ENCODE data around the gene RASA2.

The RASA2 gene, protein sequence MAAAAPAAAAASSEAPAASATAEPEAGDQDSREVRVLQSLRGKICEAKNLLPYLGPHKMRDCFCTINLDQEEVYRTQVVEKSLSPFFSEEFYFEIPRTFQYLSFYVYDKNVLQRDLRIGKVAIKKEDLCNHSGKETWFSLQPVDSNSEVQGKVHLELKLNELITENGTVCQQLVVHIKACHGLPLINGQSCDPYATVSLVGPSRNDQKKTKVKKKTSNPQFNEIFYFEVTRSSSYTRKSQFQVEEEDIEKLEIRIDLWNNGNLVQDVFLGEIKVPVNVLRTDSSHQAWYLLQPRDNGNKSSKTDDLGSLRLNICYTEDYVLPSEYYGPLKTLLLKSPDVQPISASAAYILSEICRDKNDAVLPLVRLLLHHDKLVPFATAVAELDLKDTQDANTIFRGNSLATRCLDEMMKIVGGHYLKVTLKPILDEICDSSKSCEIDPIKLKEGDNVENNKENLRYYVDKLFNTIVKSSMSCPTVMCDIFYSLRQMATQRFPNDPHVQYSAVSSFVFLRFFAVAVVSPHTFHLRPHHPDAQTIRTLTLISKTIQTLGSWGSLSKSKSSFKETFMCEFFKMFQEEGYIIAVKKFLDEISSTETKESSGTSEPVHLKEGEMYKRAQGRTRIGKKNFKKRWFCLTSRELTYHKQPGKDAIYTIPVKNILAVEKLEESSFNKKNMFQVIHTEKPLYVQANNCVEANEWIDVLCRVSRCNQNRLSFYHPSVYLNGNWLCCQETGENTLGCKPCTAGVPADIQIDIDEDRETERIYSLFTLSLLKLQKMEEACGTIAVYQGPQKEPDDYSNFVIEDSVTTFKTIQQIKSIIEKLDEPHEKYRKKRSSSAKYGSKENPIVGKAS

DNA sequence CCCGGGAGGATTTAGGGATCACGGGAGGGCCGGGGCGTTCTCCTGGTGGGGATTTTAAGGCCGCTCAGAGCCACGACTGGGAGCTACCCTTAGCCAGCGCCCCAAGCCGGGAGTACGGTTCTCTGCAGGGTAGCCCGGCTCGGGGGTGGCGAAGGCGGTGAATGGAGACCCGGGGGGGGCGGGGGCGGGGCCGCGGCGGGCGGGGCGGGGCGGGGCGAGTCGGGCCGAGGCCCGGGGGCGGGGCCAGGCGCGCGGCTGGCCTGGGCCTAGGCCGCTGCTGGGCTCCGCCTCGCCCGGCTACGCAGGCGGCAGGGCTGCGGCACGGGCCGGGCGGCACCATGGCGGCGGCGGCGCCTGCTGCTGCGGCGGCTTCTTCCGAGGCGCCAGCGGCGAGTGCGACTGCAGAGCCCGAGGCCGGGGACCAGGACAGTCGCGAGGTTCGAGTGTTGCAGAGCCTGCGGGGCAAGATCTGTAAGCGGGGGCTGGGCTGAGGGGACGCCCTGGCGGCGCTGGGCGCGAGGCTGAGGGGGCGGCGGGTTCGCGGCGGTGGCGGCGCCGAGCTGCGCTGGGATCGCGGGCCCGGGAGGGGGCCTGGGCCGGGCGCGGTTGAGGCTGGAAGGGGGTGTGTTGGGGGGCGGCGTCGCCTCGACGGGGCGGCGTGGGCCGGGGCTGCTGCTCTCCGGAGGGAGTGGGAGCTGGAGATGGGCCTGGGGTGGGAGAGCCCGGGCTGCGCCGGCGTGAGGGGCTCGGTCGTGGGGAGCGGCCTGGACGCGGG lies at the start of gene RASA2:
RASA2 (plus strand) TSS at position 282 of the 775 bp plus-strand sequence; CDS start at position 339, 57 bp downstream.
- H3K9ac ChIP-seq (ENCODE audit: low read length) = peak within 1 kb of the TSS; percentile 94
- peak within 1 kb of the TSS; percentile 92 for H3K27ac ChIP-seq (ENCODE audit: low read length)
- no peaks in the 10 kb centered on the region for H3K9me3 ChIP-seq (replicated peaks; ENCODE audit: insufficient read depth, low read length)
- DNase-seq = peak; percentile 82
- peaks cover 36% of the 10 kb centered on the region for H3K4me1 ChIP-seq (ENCODE audit: low read length)
- H2AFZ ChIP-seq (ENCODE audit: low read length) = peak within 1 kb of the TSS; percentile 57; the same call in 1 of the 2 replicates
- peaks cover 46% of the 10 kb centered on the region for H3K79me2 ChIP-seq (ENCODE audit: low read length)
- no peaks in the 10 kb centered on the region for H4K20me1 ChIP-seq (ENCODE audit: insufficient read depth, low read length)
- H3K4me3 ChIP-seq (ENCODE audit: low read length) = peak within 1 kb of the TSS; percentile 68
- TF ChIP-seq EZH2 (optimal IDR thresholded peaks at IDR 0.05; ENCODE audit: low read depth, low read length) = no peak
- TF ChIP-seq, protein P1, sequence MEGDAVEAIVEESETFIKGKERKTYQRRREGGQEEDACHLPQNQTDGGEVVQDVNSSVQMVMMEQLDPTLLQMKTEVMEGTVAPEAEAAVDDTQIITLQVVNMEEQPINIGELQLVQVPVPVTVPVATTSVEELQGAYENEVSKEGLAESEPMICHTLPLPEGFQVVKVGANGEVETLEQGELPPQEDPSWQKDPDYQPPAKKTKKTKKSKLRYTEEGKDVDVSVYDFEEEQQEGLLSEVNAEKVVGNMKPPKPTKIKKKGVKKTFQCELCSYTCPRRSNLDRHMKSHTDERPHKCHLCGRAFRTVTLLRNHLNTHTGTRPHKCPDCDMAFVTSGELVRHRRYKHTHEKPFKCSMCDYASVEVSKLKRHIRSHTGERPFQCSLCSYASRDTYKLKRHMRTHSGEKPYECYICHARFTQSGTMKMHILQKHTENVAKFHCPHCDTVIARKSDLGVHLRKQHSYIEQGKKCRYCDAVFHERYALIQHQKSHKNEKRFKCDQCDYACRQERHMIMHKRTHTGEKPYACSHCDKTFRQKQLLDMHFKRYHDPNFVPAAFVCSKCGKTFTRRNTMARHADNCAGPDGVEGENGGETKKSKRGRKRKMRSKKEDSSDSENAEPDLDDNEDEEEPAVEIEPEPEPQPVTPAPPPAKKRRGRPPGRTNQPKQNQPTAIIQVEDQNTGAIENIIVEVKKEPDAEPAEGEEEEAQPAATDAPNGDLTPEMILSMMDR (IDR thresholded peaks at IDR 0.05; ENCODE audit: low read length) = no peak
- TF ChIP-seq EZH2phosphoT487 (IDR thresholded peaks at IDR 0.05; ENCODE audit: low read length) = no peak
- H3F3A ChIP-seq (ENCODE audit: insufficient read depth, low read length) = peaks cover 27% of the 10 kb centered on the region
- H3K36me3 ChIP-seq (replicated peaks; ENCODE audit: insufficient read depth, low read length) = peaks cover 7% of the 10 kb centered on the region; the same call in 1 of the 2 replicates
- H3K4me2 ChIP-seq (ENCODE audit: low read depth, low read length) = peak within 1 kb of the TSS; percentile 93
- no peaks in the 10 kb centered on the region for H3K9me2 ChIP-seq (replicated peaks; ENCODE audit: insufficient read depth, low read length)
- no peaks in the 10 kb centered on the region for H3K27me3 ChIP-seq (replicated peaks; ENCODE audit: insufficient read depth, low read length)

DNA sequence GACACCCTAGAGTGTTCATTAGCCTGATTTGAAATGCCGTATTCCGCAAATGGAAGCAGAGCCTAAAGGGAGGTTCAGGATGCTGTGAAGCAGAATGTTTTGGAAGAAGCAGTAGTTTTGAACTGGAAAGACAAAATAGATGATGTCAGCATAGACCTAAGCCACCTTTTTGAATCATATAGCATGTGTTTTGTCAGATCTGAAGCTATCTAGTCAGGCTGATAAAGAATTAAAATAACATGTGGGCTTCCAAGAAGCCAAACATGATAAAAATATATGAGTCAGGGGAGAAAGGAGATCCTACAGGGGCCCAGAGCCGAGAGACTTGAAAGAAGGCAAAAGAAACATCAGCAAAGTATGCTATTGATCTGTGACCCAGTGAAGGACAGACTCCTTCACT lies 47.2 kb upstream of the RASA2 start:
- Histone ChIP-seq H3K9ac (ENCODE audit: low read length) (no peak overlapping the region), H3F3A (ENCODE audit: insufficient read depth, low read length) (peaks cover 96% of the 10 kb centered on the region), H3K9me3 (replicated peaks; ENCODE audit: insufficient read depth, low read length) (no peaks in the 10 kb centered on the region), H3K4me3 (ENCODE audit: low read length) (no peak overlapping the region), H2AFZ (ENCODE audit: low read length) (no peak overlapping the region), H3K27me3 (replicated peaks; ENCODE audit: insufficient read depth, low read length) (no peaks in the 10 kb centered on the region), H3K4me2 (ENCODE audit: low read depth, low read length) (no peak overlapping the region), H3K79me2 (ENCODE audit: low read length) (peaks cover 99% of the 10 kb centered on the region), H3K27ac (ENCODE audit: low read length) (peak overlapping the region; percentile 43; the same call in 1 of the 2 replicates), H3K36me3 (replicated peaks; ENCODE audit: insufficient read depth, low read length) (peaks cover 44% of the 10 kb centered on the region), H3K4me1 (ENCODE audit: low read length) (peaks cover 62% of the 10 kb centered on the region), H3K9me2 (replicated peaks; ENCODE audit: insufficient read depth, low read length) (no peaks in the 10 kb centered on the region), H4K20me1 (ENCODE audit: insufficient read depth, low read length) (peaks cover 81% of the 10 kb centered on the region)
- TF ChIP-seq EZH2phosphoT487 (IDR thresholded peaks at IDR 0.05; ENCODE audit: low read length) = no peak
- TF ChIP-seq, protein P1 (IDR thresholded peaks at IDR 0.05; ENCODE audit: low read length) = no peak
- TF ChIP-seq EZH2 (optimal IDR thresholded peaks at IDR 0.05; ENCODE audit: low read depth, low read length) = no peak
- no peak for DNase-seq

DNA sequence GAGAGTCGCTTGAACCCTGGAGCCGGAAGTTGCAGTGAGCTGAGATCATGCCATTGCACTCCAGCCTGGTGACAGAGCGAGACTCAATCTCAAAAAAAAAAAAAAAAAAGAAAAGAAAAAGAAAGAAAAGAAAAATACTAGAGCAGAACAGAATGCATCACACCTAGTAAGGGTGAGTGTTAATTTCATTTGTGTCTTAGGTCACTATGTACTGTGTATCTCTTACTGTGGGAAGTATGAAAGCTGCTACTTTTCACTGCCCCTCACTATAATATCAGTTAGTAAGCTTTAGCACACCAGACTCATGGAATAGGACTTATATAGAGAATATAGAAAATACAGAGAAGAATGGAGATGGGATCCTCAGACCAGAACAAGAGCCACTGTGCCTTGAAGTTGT lies 45.9 kb upstream of the RASA2 start:
- H3K4me2 ChIP-seq (ENCODE audit: low read depth, low read length) = no peak overlapping the region
- no peaks in the 10 kb centered on the region for H3K9me3 ChIP-seq (replicated peaks; ENCODE audit: insufficient read depth, low read length)
- H3K9me2 ChIP-seq (replicated peaks; ENCODE audit: insufficient read depth, low read length) = no peaks in the 10 kb centered on the region
- no peaks in the 10 kb centered on the region for H3K27me3 ChIP-seq (replicated peaks; ENCODE audit: insufficient read depth, low read length)
- no peak overlapping the region for H3K4me3 ChIP-seq (ENCODE audit: low read length)
- H3K36me3 ChIP-seq (replicated peaks; ENCODE audit: insufficient read depth, low read length) = peaks cover 55% of the 10 kb centered on the region
- peaks cover 84% of the 10 kb centered on the region for H4K20me1 ChIP-seq (ENCODE audit: insufficient read depth, low read length)
- H3F3A ChIP-seq (ENCODE audit: insufficient read depth, low read length) = peaks cover 98% of the 10 kb centered on the region
- no peak for DNase-seq
- peak overlapping the region; percentile 32; the same call in 1 of the 2 replicates for H3K27ac ChIP-seq (ENCODE audit: low read length)
- TF ChIP-seq, protein P1 (IDR thresholded peaks at IDR 0.05; ENCODE audit: low read length) = no peak
- TF ChIP-seq EZH2phosphoT487 (IDR thresholded peaks at IDR 0.05; ENCODE audit: low read length) (no peak), EZH2 (optimal IDR thresholded peaks at IDR 0.05; ENCODE audit: low read depth, low read length) (no peak)
- no peak overlapping the region for H3K9ac ChIP-seq (ENCODE audit: low read length)
- H3K4me1 ChIP-seq (ENCODE audit: low read length) = peaks cover 70% of the 10 kb centered on the region
- peaks cover 100% of the 10 kb centered on the region for H3K79me2 ChIP-seq (ENCODE audit: low read length)
- H2AFZ ChIP-seq (ENCODE audit: low read length) = no peak overlapping the region
